ENCODE measurements around the gene SPOCK1. TPM values are rescaled to one million over a fixed set of nuclear protein-coding genes. Genes with fewer than 3 reads are reported as not detected.
A peak's percentile ranks its signal among the peaks of the same experiment; 100 is the strongest.

SPOCK1 gene
- total RNA-seq, 1 experiment from 2014 or later: 29.1 TPM

GRCh38 chr5:137329586-137330296 lies 169.4 kb downstream of the SPOCK1 start:
- no peak for DNase-seq (ENCODE audit: low read depth)

DNA sequence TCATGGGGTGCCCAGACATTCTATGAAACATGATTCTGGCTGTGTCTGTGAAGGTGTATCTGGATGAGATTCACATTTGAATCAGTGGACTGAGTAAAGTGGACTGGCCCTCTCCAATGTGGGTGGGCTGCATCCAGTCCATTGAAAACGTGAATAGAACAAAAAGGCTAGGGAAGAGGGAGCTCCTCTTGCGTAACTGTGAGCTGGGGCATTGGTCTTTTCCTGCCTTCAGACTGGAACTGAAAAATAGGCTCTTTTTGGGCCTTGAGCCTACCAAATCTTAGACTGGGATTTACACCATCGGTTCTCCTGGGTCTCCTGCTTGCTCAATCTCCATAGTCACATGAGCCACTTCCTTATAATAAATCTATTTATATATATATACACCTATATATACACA lies 170.1 kb downstream of the SPOCK1 start:
- DNase-seq (ENCODE audit: low read depth): no peak

DNA sequence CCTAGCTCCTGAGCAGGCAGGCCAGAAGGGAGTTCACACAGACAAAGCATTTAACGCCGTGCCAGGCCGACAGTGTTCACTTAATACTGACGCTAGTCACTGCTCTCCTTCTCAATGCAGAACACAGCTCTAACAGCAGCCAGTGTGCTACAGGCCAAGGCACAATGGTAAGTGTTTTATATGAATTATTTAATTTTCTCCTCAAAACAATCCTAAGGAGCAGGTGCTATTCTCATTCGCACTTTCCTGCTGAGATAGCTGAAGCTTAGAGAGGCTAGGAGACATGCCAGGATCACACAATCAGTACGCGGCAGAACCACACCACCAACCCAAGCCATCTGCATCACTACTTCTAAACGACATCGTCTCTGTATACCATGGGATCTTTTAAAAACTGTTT lies 170.7 kb downstream of the SPOCK1 start:
- no peak for DNase-seq (ENCODE audit: low read depth)

GRCh38 chr5:137325721-137326120 lies 173.4 kb downstream of the SPOCK1 start:
- peak; percentile 49 for DNase-seq (ENCODE audit: low read depth)

GRCh38 chr5:137320056-137321045 lies 178.8 kb downstream of the SPOCK1 start:
- peak; percentile 75 for DNase-seq (ENCODE audit: low read depth)

GRCh38 chr5:137318027-137318426 lies 181.1 kb downstream of the SPOCK1 start:
- DNase-seq (ENCODE audit: low read depth): no peak

- peak; percentile 66 for DNase-seq (ENCODE audit: low read depth)
Measured at GRCh38 chr5:137316346-137316736, 182.8 kb downstream of the SPOCK1 start.

GRCh38 chr5:137315534-137316345 lies 183.4 kb downstream of the SPOCK1 start:
- DNase-seq (ENCODE audit: low read depth): no peak

GRCh38 chr5:137315109-137315508 lies 184.0 kb downstream of the SPOCK1 start:
- DNase-seq (ENCODE audit: low read depth): no peak

DNA sequence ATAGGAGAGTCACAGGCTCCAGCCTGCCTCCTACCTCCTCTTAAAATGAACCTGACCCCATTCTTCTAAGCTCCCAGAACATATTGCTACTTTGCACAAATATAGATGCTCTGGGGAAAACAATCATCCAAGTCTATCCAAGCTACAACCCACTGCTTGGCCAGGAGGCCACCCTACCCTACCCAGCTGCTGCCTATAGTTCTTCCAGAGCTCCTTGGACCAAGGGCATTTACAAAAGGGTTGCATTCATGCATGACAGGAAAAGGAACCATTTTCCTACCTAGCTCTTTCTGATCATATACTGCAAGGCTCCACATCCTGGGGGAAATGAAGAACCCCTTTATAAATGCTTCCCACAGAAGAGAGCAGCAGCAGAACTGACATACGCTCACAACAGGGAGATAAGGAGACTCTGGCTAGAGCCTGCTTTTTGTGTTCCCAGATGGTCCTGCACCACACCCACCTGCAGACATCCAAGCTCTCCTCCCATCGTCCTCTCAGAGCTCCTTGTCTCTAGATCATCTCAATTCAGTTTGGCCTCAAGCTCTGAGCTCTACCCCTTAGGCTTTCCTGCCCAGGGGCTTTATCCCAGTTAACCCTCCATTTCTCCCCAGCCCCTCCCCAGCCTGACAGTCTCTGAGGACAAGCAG lies 185.5 kb downstream of the SPOCK1 start:
- DNase-seq (ENCODE audit: low read depth): no peak

DNA sequence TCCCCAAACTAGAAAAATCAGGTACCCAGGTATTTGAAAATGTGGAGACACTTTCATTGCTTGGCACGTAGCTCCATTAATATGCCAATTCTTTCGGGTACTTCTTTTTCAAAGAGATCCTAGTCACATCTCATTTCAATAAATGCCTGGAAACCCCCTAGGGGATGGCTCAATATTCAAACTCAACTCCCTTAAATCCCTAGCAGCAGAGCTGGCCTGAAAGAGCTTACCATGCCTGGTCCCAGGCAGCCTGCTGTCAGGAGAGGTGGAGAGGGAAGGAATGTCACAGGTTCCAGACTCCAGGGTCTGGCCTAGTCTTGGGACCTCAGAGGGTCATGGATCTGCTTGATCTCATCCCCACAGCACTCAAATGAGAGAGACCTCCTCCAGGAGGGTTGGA lies 187.1 kb downstream of the SPOCK1 start:
- DNase-seq (ENCODE audit: low read depth): no peak

GRCh38 chr5:137310051-137310730 lies 188.9 kb downstream of the SPOCK1 start:
- DNase-seq (ENCODE audit: low read depth): peak; percentile 95

DNA sequence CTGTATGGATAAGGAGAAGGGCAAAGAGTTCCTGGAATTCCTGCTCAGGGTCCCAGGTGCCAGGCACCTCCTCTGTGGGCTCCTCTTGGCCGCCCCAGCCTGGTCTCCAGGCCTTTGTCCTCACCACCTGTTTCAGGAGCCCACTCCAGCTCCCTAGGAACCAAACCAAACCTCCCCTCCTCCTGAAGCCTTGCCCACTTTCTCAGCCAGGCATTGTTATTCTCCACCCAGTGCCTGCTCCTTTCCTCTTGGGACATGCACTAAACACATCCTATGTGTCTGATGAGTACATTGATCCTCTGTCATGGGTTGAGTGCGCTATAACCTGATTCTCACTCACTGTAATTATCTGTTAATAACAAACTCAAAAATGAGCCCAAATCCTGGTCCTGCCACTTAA lies 189.8 kb downstream of the SPOCK1 start:
- no peak for DNase-seq (ENCODE audit: low read depth)

- DNase-seq (ENCODE audit: low read depth): no peak
Measured at GRCh38 chr5:137308311-137308710, 190.8 kb downstream of the SPOCK1 start.

- no peak for DNase-seq (ENCODE audit: low read depth)
Measured at GRCh38 chr5:137306903-137307302, 192.2 kb downstream of the SPOCK1 start.

GRCh38 chr5:137305971-137306602 lies 193.0 kb downstream of the SPOCK1 start:
- DNase-seq (ENCODE audit: low read depth): no peak

DNA sequence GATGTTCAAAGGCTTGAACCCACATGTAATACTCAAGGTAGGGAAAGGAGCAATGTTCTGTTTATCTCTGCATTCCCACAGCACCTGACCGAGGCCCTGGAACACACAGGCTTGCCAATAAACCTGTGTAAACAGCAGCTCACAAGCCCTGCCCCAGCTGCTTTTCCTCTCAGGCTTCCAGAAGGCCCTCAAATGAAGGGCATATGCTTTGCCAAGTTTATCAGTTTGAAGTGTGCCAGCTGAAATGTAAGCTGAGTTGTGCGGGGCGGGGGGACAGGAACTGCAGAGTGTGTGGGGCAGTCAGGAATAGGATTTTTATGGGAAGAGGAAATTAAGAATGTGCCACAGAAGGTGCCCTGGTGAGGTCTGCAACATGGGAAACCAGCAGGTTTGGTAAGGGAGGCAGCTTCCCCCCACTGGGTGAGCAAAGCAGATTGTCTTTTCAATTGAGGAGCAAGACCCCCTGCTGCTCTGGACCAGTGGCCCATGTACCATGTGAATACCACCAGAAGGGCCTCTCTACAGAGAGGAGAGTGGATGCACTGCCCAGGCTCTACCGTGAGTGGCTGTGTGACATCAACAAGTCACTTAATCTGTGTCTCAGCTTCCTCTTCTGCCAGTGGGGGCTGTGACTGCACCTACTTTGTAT lies 194.8 kb downstream of the SPOCK1 start:
- DNase-seq (ENCODE audit: low read depth): no peak

- no peak for DNase-seq (ENCODE audit: low read depth)
Measured at GRCh38 chr5:137303509-137303908, 195.6 kb downstream of the SPOCK1 start.

DNA sequence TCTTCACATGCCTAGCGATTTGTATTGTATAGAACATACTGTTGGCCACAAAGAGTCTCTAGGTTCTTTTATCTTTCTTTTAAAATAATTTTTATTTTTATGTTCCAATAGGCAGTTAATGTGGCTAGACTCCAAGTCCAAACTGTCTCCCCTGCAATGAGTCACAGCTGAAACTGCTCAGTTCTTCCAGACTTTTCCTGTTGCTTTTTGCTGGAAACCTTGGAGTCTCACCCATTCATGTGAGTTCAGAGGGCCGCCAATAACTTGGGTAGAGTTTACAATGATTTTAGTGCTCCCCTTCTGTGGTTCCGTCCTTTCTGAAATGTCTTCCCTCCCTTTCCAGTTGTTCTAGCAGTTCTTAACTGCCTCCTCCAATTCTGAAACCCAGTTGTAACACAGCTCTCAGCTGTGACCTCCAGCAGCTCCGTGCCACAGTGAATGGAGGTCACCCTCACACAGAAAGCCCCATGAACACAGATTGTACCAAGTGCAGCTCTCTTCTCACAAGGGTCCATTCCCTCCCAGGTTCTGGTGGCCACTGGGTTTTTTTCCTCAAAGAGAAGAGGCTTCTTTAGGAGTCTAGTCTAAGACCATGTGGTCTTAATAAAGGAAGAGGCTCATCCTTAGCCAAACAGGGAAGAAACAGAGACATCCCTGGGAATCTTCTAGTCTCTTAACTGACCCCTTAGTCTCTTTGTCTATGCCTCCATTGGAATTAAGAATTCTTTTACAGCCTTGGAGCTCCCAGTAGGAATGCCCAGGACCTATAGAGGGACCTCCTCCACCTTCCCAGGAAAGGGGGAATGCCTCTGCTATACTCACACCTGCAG lies 198.5 kb downstream of the SPOCK1 start:
- peak; percentile 73 for DNase-seq (ENCODE audit: low read depth)
